HL-60/S4 treated with retinoic acid at 250 ng/mL for 4 days and 3 days (cell line): ENCODE results near the gene WASHC3.
"Not testable (repeated sequence)": the region's sequence is repeated elsewhere in the genome, so short reads cannot be mapped to it uniquely, and the experiment has no call there.

Experiments
- in situ Hi-C: fragments of 300-500 bp; cut with MboI; formaldehyde crosslinking; loops from 2 replicates; pipeline ENCODE4 v1.7.0; 2022; ENCODE audit warnings: low sequenced_read_pairs

Gene WASHC3, protein sequence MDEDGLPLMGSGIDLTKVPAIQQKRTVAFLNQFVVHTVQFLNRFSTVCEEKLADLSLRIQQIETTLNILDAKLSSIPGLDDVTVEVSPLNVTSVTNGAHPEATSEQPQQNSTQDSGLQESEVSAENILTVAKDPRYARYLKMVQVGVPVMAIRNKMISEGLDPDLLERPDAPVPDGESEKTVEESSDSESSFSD

DNA sequence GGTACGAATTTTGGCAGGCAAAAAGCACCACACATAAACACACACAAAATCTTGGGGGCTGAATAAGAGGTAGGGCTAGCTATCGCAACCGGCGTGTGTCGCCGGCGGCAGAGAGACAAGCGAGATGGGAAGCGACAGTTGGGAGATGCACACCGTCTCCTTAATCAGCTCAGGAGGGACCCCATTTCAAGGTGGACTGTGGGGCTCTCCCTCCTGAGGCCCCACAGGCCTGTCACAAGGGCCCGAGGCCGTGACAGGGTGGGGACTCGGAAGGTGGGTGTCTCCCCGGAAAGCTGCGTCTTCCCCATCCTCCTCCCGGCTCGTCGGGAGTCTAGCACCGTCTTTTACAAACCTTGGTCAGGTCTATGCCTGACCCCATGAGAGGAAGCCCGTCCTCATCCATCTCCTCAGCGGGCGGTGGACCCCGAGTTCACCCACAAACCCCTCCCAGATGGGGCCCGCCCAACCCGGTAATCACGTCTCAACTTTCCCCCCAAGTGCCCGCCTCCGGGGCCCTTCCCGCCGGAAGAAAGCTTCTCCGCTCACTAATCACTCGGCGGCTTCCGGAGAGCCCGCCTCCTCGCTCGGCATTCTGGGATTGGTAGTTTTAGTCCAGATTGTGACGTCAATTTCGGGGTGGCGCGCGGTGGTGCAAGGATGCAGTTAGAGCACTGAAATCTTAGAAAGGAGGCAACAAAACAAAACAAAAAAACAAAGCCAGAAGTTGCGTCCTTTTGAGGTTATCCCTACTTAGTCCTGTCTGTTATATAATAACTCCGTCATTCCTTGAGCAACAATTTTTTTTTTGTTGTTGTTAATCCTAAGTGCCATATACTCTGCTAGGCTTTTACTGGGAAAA lies at the start of gene WASHC3:
Gene WASHC3, minus strand, starts transcription at position 432 of the 859 bp plus-strand sequence. Its CDS starts 29 bp downstream, at position 403.
- in situ Hi-C loops: no loop called here

DNA sequence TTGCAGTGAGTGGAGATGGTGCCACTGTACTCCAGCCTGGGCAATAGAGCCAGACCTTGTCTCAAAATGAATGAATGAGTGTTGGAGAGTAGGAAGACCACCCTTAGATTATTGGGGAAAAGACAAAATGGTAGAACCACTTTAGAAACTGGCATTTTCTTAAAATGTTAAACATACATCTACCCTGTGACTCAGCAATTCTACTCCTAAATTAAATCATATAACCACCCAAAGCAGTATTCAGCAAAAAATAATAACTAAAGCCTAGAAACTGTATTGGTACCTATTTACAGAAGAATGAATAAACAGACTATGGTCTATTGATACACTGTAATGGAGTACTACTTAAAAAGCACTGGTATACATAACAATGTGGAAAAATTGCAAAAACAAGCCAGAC lies 49.0 kb upstream of the WASHC3 start:
- in situ Hi-C loops: no loop called here

DNA sequence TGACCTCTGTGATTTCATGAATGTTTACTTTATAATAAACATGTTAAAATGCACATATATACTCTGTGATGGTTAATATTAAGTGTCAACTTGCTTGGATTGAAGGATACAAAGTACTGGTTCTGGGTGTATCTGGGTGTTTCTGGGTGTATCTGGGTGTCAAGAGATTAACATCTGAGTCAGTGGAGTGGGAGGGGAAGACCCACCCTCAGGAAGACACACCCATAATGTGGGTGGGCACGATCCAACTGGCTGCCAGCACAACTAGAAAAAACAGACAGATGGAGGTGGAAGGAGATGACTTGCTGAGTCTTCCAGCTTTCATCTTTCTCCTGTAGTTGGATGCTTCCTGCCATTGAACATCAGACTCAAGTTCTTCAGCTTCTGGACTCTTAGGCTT lies 46.2 kb upstream of the WASHC3 start:
- in situ Hi-C loops: no loop called here

DNA sequence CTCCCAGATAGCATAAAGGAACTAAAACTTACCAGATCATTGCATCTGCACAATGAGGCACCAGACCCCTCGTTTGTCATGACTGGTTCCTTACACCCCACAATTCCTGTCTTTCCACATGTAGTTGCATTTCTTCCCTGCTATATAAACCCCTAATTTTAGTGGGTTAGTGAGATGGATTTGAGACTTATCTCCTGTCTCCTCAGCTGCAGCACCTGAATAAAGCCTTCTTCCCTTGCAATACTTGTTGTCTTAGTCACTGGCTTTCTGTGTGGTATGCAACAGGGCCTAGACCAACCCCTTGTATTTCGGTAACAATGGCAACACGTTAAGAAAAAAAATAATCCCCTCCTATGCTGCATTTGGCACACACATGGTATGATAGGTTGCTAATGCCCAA lies 45.1 kb upstream of the WASHC3 start:
- in situ Hi-C loops: no loop called here

DNA sequence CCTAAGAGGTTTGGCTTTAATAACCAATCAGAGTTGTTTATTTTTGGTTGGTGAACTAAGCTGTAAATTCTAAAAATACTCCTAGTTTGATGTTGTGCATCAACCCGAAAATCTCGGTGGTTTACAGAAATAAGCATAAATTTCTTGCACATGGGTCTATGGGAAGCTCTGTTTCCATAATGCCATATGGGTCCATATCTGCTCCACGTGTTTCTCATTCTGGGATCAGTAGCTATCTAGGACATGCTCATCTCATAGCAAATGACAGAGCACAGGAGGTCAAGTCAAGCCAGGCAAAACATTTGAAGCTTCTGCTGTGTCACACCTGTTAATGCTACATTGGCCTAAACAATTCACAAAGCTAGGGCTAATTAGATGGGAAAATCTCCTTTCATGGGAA lies 35.1 kb upstream of the WASHC3 start:
- in situ Hi-C loops: no loop called here

DNA sequence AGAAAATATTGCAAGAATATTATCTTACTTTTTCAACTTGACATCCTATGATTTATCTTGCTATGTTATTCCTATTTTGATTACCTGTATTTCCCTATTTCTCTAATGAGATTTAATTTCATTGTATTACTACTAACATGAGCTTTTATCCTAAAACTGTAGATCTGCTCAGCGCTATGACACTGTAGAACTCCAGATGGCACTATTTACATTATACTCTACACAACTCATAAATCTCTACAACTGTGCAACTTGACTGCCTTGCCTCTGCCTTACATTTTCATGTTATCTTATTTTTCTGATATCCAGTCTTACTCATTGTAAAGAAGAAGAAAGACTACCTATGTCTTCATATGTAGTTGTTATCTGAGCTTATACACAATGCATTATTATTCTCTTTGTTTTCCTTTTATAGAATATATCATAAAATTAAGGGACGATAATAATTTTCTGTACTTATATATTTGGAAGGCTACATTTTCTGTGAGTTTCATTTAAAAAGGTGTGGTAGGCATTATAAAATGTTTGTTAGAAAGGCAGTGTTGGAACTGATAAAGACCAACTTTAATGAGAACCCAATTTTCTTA lies 34.0 kb upstream of the WASHC3 start:
- in situ Hi-C loops: no loop called here

DNA sequence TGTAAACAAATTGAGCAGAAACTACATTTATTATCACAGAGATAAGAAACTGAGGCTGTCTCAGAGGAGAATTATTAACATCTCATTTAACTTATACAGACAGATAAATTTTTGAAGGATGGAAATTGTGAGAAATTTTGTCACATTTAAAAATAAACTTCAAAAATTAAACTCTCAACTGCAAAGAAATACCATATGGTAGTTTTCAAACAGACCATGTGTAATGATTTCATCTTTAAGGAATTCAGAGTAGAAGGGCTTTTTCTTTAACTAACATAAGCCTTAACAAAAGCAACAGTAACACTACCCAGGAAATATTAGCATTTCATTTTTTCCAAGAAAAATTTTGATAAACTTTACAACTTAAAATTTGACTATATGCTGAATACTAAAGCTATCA lies 31.5 kb upstream of the WASHC3 start:
- in situ Hi-C loops: no loop called here

DNA sequence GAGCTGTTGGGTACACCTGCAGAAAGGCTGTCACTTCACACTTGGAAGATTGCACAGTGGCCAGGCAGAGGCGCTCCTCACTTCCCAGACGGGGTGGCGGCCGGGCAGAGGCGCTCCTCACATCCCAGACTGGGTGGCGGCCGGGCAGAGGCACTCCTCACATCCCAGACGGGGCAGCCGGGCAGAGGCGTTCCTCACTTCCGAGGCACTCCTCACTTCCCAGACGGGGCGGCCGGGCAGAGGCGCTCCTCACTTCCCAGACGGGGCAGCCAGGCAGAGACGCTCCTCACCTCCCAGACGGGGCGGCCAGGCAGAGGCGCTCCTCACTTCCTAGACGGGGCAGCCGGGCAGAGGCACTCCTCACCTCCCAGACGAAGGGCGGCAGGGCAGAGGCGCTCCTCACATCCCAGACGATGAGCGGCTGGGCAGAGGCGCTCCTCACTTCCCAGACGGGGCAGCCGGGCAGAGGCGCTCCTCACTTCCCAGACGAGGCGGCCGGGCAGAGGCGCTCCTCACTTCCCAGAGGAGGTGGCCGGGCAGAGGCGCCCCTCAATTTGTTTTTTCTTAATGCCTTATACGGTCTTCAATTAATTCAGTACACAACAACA lies 27.5 kb upstream of the WASHC3 start:
- in situ Hi-C loops: not testable (repeated sequence)

DNA sequence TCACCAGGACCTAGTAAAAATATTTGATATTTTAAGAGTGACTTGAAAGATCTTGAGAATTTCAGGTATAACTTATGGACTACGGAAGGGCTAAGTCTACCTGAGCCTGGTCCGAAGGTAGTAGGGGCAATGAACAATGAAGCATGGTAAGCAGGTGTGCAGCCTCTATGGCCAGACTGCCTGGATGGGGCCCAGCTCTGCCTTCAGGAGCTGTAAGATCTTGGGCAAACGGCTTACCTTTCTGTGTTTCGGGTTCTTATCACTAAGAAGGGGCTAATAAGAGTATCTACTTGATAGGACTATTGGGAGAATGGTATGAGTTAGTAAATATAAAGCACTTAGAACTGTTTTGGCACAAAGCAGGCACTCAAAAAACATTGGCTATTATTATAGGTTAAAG lies 19.1 kb upstream of the WASHC3 start:
- in situ Hi-C loops: no loop called here

DNA sequence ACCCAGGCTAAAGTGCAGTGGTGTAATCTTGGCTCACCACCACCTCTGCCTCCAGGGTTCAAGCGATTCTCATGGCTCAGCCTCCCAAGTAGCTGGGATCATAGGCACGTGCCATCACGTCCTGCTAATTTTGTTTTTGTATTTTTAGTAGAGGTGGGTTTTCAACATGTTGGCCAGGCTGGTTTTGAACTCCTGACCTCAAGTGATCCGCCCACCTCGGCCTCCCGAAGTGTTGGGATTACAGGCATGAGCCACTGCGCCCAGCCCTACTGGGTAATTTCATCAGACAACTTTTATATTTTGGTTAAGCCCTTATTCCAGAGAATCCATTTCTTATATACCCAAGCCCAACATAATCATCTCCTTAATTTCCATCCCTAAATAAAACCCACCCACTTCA lies 10.3 kb upstream of the WASHC3 start:
- in situ Hi-C loops: not testable (repeated sequence)

DNA sequence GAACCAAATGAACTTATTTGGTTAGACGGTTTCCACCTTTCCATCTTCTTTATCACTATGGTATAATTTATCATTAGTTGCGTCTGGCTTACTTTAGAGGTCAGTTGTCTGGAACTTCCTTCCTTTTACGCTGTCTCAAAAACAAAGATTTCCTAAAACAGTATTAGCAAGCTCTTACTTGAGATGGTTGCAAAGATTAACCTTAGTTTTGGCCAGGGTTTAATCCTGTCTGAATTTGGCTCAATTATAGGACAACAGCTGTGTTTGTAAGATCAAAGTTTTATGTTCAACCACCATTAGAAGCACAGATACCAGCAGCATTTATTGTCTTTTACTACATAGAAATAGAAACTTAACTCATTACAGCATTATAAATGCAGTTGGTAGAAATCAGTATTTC lies 7.9 kb upstream of the WASHC3 start:
- in situ Hi-C loops: no loop called here

DNA sequence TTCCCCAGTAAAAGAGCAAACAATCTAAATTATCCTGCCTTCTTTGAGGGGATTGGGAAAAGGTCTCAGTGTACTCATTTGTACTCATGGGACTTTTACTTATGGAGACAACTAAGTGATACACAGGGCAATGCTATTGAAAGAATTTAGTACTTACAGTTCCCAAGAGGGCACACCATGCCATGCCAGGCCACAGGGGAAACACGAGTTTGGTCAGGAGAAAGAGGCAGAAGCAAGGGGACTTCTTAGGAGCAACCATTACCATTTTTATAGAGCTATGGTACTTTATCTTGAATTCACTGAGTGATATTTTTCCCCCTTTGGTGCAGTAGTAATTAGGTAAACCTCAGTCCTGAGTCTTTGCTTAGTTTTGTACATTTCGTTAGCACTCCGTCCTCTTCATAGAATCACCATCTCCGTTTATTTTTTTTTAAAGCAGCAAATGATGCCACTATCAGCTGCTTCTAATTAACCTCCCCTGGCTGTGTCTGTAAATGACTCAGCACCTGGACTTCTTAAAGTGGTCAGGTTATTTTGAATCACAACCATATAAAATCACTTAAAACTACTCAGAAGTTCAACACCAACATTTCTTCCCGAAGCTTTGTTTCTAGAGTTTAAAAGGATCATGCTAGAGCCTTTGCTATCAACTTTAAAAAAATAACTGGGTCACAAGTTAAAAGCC lies 5.9 kb upstream of the WASHC3 start:
- in situ Hi-C loops: no loop called here

DNA sequence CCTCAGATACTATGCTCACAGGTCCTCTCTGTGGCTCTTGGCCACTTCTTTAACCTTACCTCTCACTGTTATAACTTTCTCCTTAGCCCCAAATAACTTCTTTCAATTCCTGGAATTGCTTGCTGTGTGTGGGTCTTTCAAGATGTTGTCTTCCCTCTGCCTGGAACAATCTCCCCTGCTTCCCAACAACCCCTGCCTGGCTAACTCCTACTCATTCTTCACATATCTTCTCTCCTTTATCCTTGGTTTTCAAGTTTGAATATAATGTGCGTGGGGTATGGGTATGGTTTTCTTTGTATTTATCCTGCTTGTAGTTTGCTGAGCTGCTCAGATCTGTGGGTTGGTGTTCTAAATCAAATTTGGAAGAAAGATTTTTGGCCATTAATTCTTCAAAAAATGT lies 2.7 kb upstream of the WASHC3 start:
- in situ Hi-C loops: no loop called here

DNA sequence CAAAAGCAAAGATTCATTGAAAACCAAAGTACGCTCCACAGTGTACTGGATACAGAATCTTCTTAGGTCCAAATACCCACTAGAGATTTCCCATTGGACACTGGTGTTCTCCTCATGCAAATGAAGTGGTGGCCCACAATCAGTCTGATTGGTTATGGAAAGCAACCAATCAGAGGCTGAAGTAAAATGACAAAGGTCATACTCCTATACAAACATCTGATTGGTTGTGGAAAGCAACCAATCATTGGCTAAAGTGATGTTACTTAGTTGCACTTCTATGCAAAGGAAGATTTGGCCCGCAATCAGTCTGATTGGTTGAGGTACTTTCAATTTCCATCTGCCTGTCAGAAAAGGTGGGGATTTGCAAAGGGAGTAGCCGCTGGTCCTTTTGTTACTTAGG lies 1.3 kb upstream of the WASHC3 start:
- in situ Hi-C loops: no loop called here

DNA sequence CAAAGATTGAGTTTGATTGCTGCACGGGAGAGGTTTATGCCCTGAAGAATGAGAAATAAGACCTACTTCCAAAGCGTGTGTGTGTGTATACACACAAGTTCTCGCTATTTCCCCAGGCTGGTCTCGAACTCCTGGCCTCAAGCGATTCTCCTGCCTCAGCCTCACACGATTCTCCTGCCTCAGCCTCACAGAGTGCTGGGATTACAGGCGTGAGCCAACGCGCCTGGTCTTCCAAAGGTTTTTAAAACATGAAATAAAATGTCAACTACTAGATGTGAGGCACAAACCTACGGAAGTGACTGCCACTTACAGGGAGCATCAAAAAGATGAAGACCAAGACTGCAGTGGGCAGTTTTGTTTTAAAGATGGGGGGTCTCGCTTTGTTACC lies 622 bp upstream of the WASHC3 start:
- in situ Hi-C loops: no loop called here

DNA sequence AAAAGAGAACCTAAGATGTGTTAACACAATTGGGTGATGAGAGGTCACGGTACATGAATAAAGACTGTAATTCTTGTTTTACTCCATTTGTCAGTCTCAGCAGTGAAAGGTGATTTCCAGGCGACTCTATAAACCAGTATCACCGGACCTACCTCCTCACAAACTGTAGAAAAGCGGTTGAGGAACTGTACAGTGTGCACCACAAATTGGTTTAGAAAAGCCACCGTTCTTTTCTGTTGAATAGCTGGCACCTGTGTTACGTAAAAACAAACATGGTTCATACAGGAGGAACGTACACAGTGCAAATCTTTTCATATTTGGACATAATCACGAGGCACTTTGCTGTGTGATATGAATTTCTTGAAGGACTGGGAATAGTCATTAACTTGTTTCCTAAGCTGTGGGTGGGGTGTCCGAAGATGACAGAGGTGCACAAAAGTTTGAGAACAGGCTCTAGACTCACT lies 663 bp downstream of the WASHC3 start:
- in situ Hi-C loops: no loop called here

DNA sequence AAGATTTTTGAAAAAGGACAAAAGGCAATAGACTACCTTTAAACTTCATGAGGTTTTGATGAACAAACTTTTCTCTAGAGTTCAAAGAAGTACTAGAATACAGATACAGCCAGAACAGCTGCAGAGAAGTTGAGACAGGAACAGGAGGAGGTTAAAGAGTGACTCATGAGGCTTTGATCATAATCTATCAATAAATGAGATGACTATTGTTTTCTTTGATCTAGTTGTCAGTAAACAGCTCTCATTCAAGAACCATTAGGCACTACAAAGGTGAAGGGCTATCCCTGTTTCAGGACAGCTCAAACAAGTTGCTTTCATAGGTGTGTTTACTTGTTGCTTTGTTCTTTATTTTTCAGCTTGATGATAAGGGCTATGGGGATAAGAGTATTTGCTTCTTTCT lies 2.4 kb downstream of the WASHC3 start:
- in situ Hi-C loops: no loop called here

DNA sequence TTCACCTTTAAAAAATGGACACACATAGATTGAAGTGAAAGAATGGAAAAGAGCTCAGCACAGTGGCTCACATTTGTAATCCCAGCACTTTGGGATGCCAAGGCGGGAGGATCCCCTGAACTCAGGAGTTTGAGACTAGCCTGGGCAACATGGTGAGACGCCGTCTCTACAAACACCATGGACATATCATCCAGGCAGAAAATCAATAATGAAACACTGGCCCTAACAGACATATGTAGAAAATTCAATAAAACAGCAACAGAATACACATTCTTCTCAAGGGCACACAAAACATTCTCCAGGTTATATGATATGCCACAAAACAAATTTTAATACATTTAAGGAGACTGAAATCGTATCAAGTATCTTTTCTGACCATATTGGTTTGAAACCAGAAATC lies 7.4 kb downstream of the WASHC3 start:
- in situ Hi-C loops: no loop called here

DNA sequence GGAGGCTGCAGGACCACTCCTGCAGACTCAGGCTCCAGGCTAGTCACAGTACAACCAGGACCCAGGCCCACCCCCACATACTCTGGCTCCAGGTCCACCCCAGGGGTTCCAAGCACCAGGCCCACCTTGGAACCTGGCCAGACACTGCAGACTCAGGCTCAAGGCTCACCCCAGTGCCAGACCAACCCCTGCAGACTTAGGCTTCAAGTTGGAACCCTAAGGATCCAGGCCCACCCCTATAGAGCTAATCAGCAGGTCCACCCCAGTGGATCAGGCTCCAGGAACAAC lies 8.8 kb downstream of the WASHC3 start:
- in situ Hi-C loops: no loop called here

DNA sequence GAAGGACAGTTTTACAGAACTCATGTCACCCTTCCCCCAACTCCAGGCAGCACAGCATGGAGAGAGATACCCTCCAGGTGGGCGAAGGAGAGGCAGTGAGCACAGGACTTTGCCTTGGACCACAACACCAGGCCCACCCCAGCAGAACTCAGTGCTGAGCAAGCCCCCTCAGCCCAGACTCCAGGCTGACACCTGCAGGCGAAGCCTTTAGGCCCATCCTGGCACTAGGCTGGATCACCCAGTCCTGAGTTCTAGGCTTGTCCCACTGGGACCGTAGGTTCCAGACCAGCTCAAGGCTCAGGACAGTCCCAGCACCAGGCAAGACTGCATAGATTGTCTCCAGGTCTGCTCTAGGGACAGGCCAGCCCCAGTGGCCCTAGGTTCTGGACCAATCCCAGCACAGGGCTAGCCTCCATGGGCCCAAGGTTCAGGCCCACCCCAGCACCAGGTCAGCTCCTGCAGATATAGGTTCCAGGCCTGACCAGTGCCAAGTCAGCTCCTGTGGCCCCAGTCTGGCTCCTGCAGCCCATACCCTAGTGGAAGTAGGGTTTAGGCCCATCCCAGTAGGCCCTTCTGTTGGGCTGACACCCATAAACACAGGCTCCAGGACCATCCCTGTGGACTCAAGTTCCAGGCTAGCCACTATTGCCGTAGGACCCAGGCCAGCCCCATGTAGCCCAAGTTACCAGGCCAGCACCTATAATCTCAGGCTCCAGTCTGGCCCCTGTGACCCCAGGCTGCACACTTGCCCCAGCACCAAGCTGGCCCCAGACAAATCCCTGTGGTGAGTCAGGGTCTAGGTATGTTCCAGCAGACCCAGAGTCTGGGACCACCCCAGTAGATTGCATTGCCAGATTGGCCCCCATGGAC lies 9.4 kb downstream of the WASHC3 start:
- in situ Hi-C loops: no loop called here
